T-helper 22 cell (primary cell): Measurements from ENCODE around the gene PISD.

Experiments used
- DNase-seq: peaks from one replicate; pipeline ENCODE4 v3.0.0-alpha.2; 2020; ENCODE audit warnings: low read depth

The PISD gene

DNA sequence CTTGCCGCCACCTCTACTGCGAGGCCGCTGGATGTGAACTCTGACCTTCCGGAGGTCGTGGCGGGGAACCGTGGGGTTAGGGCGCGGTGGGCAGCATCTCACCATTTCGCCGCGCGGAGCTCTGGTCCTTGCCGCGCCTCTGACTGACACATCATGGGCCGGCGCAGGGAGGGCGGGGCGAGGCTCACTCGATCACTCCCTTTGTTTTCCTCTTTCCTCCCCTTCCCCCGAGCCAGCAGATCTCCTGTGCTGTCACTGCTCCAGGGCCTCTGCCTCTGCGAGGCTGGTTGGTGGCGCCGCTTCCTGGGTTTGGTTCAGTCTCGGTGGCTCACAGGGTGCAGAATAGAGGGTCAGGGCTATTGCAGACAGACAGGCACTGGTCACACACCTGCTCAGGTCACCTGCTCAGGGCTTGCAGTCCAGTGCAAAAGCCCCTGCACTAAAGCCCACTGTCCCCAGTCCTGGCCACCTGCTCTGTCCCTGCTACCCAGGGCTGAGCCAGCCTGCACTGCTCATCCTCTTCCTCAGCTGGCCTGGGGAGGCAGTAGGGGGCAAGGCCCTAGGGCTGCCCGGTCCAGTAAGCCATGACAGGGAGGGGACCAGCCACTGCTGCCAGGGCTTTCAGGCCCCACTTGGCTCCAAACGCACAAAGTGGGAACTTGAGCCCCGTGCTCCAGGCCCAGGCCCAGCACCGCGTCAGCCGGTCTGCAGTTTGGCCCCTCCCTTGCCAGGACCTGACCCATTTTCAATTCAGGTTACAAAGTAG lies 36.2 kb downstream of the PISD start:
- no peak for DNase-seq

DNA sequence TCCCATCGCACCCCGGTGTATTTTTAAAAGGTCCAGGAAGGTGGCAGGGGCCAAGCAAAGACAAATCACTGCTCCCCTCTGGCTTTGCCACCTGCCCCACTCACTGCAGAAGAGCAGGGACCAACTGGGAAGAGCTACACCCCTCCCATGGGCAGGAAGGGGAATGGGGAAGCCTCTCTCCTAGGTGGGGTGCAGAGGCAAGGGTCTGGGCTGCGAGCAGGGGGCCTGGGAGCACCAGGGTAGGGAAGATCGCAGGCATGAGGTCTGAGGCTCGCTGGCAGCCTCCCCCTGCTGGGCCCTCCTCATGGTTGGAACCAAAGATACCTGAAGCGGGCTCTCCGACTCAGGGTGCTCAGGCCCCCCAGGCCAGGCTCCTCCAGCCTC lies 36.8 kb downstream of the PISD start:
- no peak for DNase-seq

DNA sequence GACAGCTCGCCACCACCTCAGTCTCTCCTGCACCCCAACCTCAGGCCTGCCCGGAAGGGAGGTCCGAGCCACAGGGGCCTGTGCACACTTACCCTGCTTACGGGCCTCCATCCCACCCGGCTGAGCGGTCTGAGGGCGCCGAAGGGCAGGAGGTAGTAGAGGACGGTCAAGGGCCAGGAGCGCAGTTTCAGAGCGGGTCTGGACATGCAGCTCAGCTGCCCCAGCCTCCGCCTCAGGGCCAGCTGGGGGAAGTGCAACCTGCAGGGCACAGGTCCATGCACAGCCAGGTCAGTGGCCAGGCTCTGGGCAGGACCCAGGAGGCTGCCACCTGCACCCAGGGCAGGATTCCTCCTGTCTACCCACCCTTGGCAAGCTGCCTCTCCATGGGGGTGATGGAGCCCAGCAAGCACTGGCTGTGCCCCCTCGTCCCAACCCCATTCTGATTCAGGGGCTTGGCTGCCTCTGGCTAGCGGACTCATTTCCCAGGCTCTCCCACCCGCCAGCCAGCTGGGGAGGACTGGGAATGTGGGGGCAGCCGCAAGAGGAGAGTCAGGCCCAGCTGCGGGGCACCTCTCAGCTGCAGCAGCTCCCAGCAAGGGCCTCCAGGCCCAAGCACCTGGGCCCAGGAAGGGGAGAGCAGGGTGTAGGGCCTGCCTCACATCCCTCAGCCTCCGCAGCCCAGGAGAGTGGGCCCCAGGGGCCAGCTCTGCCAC lies 38.3 kb downstream of the PISD start:
- DNase-seq: no peak

DNA sequence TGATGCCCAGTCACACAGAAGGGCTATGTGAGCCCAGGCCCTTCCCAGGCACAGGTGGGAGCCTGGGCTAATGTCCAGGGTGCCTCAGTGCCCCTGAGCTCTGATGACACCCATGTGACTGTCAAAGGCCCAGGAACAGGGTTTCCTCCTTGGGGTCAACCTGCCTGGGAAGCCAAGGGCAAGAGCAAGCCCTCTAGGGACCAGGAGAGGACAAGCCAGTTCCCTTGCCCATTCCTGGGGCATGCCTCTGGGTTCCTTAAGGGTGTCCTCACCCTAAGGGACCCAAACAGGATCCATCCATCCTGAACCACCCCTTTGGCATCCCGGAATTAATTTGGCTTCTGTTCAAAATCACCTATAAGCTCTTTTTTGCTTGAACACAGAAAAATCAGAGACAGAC lies 39.0 kb downstream of the PISD start:
- DNase-seq: no peak

DNA sequence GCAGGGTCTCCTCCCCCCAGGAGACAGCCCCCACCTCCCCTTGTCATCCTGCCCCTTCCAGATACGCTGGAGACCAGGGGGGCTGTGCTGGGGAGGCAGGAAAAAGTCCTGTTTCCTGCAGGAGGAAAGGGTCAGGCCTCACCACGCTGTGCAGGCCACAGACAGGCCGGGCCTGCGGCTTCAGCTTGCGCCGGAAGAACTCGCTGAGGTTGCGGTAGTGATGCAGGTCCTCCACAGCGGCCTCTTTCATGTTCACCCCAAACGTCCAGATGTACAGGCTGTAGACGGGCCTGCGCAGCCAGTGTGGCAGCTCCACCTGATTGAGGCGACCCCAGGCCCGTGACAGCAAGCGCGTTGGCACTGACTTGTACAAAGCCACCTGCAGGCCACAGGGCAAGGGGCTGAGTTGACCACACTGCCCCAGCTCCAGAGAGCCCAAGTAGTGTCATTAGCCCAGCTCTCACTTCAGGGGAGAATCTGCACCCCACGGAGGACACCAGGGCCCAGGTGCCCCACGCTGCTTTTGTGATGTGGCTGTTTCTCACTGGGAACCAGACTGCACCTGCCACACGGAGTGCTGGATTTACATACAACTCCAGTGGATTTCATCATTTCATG lies 40.4 kb downstream of the PISD start:
- no peak for DNase-seq

DNA sequence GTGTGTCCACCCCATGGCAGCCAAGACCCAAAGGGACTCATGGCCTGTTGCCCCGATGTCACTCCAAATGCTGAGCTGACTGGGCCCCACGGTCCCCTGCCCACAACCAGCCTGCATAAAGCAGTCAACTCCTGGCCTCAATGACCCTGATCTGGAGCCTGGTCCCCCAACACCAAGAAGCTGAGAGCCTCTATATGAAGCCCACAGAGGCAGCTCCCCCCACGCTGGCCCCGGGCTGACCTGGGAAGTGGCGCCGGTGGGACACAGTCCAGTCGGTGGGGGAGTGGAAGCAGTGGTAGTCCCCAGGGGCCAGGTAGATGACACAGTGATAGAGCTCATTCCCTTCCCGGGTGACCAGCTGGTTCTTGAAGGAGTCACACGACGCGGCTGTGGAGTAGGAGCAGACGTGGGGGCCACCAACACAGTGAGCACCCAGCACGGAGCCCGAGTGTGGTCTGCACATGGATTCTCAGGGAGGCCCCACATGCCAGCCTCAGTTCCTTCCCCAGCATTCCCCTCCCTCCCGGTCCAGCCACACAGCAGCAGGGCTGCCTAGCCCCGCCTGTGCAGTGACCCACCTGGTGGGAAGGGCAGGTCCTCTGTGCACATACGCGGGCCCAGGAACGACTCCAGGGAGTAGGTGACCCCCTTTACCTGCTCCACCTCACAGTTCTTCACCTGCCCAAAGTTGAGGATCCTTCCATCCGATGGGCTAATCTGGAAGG lies 41.1 kb downstream of the PISD start:
- DNase-seq: no peak

DNA sequence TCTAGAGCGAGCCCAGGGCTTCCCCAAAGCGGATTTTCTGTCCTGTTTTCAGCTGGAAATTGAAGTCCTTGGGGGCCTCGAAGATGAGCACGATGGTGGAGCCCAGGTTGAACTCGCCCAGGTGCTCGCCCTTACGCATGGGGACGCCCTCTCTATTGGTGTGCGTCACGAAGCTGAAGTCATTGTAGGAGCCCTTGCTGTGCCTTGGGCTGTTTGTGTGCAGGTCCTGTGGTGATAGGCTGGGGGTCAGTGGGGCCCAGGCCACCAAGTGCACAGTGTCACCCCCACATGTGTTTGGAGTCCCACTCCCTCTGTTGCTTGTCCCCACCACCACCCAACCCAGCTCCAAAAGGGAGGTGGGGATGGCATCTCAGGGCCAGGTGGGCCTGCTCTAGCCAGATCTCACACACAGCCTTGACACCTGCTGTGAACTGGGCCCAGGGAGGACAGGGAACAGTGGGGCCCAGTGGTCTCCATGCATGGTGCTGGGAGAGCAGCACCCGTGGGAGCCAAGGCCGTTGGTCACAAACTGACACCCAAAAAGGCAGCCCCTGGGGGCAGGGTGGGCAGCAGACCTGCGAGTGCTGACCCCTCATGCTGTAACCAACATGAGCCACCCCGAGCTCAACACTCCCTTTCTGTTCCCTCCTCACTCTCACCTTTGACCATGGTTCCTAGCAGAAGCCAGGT lies 42.3 kb downstream of the PISD start:
- no peak for DNase-seq

DNA sequence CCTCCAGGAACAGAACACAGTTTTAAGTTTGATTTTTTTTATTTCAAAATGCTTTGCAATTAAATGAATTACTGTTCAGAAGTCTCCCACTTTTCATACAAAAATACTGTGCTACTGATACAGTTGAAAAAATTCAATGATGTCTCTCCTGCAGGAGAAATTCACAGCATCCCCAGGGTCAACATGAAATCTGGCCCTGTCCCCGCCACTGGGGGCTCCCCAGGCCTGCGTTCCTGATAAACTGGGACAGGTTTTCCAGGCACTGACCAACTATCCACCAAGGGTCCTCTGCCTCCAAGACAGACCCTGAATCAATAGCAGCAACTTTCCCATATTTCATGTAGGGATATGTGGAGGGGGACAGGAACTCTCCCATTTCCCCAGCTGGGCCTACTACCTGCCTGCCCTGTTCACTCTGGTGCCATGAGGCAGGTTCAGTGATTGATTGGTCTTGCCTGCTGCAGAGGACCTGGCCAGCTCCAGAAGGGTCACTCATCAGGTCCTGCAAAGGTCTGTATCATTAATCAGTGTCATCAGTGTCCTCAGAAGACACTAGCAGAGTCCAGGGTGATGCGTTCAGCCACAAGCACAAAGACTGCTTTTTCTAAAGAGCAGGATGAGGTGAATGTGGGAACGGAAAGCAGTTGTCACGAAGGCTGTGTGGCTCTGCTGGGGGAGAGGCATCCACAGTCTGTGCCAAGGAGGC lies 43.4 kb downstream of the PISD start:
- no peak for DNase-seq

DNA sequence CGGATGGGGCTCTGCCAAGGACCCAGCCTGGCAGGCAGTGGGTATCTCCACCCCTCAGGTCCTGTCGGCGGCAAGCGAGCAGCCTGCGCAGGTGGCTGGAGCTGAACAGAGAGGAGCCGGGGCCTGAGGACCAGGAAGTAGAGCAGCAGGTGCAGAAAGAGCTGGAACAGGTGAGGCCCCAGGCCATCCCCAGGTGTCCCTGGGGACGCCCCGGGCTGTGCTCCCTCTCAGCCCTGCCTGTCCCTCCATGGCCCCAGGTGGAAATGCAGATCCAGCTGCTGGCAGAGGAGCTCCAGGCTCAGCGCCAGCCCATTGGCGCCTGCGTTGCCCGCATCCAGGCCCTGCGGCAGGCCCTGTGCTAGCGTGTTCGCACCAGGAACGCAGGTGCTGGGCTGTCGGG lies 44.0 kb downstream of the PISD start:
- DNase-seq: no peak

DNA sequence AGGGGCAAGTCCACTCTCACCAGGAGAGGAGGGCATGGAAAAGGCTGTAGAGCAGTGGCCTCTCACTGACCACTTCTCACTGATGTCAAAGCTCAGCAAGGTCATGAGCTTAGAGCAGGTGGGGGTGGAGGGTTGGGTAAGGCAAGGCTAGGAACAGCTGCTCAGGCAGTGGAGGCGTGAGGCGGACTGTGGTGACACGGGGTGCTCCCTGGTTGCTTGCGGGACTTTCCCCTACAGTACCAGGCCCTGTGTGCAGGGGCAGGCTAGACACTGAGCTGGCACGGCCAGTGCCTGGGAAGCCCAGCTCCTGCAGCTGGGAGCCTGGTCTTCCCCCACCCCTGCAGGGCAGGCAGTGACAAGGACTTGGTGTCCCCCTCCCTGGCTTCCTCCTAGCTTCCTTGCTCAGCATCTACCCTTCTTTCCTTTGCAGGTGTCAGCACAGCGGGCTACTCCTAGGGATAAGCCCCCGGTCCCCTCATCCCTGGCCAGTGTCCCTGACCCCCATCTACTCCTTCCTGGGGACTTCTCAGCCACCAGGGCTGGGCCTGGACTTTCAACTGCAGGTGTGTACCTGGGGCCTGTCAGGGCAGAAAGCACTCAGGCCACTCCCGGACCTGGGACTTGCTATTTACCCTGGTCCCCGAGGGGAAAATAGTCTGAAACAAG lies 45.6 kb downstream of the PISD start:
- no peak for DNase-seq

DNA sequence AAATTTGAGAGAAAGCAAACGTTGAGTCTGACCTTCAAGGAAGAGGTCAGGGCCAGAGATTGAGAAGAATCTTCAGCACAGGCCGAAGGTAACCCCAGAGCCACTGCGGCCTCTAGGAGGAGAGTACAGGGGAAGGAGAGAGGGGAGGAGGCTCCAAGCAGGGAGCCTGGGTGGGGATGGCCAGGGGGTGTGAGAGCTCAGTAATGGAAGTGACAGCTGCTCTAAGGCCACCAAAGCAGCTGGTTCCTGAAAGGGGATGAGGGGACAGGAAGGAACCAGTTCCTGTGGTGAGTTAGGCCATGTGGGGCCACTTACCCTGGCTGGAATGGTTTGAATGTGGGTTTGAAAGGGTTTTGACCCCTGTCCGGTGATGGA lies 46.1 kb downstream of the PISD start:
- DNase-seq: no peak

DNA sequence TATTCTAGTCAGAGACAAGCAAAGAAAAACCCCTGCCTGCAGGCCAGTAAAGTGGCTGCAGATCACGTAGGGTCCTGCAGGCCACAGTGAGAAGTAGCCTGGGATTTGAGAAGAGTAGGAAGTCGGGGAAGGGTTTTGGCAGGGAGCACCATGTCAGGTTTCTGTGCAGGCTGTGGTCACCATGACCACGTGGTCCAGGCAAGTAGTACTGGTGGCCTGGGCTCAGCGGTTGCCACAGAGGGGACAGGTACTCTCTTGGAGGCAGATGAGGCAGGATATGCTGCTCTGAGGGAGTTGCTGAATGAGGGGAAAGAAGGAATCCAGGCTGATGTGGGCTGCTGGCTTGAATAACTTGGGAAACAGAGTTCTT lies 46.5 kb downstream of the PISD start:
- DNase-seq: no peak

DNA sequence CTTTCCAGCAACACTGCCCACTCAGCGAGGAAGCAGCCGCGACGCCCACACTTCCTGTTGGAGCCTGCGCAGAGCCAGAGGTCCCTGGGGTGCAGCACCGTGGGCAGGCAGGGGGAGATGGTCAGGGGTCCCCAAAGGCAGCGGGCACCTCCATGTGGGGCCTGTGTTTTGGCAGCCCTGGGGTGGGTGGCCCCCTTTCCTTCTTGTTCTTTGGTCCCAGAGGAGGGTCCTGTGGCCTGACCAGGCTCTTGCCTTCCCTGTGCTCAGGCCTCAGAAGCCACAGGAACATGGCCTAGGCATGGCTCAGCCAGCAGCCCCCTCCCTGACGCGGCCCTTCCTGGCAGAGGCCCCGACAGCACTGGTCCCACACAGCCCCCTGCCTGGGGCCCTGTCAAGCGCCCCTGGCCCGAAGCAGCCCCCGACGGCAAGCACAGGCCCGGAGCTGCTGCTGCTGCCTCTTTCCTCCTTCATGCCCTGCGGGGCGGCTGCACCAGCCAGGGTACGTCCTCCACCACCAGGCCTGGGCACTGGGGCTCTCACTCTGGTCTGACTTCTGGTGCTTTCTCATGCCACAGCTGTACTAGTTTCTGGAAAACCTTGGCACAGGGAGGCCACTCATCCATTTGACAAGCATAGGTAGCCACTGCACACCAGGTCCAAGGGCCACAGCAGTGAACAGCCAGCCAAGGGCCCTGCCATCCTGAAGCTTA lies 47.1 kb downstream of the PISD start:
- no peak for DNase-seq

DNA sequence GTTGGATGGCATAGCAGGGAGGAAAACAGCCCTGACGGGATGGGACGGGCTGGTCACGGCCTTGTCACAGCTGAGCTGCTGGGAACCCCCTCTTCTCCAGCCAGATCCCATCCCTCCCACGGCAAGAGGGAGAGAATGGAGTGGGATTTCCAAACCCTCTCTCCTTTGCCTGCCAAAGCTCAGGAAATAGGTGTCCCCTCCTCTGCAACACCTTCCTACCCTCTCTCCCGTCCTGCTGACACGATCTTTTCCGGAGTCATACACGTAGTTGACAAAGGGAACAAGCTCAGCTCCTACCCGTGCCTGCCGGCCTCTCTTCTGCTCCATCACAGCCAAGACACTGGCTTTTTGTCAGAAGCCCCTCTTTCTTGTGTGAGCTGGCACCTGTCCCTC lies 48.1 kb downstream of the PISD start:
- no peak for DNase-seq

DNA sequence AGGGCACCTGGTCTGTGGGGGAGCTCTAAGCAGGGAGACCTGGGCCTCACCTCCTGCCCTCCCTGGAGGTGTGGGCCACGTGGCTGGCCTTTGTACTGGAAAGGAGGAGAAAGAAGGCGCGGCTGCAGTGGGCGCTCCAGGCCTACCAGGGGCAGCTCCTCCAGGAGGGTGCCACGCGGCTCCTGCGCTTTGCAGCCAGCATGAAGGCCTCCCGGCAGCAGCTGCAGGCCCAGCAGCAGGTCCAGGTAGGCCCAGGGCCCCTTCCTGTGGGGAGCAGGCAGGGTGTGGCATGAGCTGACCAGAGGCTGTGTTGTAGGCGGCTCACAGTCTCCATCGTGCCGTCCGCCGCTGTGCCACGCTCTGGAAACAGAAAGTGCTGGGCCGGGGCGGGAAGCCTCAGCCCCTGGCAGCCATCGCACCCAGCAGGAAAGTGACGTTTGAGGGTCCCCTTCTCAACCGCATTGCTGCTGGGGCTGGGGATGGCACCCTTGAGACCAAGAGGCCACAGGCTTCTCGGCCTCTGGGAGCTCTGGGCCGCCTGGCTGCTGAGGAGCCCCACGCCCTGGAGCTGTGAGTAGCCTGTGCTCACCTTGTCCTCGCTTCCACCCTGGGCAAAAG lies 48.6 kb downstream of the PISD start:
- no peak for DNase-seq

DNA sequence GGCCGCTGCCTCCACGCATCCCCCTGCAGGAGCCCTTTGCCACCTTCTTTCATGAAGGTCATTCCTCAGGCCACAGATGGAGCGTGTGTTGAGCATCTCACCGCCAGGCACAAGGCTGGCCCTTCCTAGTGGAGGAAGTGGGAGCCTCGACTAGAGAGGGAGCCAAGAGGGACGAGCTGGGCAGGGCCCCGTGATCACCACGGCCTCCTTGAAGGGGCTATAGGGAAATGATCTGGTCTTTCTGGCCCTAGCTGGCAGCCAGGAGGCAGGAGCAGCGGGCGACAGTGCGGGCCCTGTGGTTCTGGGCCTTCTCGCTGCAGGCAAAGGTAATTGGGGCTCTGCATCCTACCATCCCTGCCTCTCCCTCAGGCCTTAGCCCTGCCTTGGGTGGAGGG lies 49.1 kb downstream of the PISD start:
- no peak for DNase-seq

DNA sequence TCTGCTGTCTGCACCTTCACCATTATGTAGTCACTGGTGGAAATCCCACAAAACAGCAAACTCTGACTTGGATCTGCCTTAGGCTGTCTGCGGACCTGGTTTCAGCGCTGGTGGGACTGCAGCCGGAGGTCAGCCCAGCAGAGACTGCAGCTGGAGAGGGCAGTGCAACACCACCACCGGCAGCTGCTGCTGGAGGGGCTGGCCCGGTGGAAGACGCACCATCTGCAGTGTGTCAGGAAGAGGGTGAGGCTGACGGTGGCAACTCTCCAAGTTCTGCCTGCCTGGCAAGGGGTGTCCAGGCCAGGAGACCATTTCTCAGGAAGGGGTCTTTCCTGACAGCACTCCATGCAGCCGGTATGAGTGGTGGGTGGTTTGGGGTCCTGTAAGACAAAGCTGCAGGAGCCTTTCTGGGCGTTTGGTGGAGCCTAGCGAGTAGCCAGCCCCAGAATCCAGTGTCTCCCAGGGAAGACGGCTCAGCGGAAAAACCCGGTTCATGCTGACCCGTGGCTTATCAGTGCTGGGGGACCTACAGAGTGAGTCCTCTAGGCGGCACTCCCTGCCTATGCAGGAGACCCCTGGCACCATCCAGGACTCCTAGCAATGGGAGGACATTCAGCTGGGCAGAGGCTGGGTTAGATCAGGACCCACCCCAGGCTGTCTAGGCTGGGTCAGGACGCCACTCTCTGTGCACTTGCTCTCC lies 50.8 kb downstream of the PISD start:
- no peak for DNase-seq

DNA sequence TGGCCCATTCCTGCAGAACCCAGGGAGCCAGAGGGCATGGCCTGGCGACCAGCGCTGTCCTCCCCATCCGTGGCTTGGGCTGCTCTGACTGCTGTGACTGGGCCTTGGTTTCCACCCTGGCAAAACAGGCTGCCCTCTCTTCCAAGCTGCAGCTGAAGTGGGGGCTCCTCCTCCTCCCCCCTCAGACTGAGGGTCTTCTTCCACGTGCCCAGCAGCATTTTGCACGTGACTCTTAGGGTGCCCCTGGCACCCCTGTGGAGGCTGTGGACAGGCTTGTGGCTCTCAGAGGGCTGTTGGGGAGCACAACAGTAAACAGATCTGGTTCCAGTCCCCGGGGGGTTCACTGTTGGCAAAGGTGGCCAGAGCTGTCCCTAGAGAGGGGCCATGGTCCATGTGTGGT lies 51.4 kb downstream of the PISD start:
- no peak for DNase-seq

DNA sequence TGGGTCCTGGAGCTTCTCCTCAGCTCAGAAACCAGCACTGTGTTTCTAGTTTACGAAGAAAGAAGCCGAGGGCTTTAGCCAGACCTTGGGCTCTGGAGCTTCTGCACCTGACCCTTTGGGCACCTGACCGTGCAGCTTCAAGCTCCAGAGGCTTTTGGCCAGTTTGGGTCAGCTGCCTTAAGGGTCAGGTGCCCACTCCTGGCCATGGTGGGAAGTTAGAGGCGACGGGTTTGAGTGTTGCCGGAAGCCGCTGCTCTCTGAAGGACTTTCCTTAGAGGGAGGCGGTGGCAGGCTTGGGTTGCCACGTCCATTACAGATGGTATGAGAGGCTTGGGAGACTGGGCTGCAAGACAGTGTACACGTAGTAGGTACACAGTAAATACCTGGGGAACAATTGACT lies 52.3 kb downstream of the PISD start:
- DNase-seq: no peak
